HG03039 (cell line): ENCODE results near the gene C17orf113.

ENCODE experiments used
- ATAC-seq: cut with Tn5 transposase; IDR thresholded peaks from one replicate; pipeline ENCODE4 v1.9.1; 2021; ENCODE audit warnings: mild to moderate bottlenecking, moderate library complexity; ENCODE audit not compliant: unreplicated experiment

C17orf113 gene

GRCh38 chr17:42050393-42051012 lies at the start of gene C17orf113:
C17orf113 (minus strand) TSS chr17:42050601; CDS start chr17:42043376, 7,225 bp downstream.
- no peak for ATAC-seq

- no peak for ATAC-seq
Observed at GRCh38 chr17:42098730-42099399, 48.5 kb upstream of the C17orf113 start.

GRCh38 chr17:42097691-42098631 lies 47.6 kb upstream of the C17orf113 start, which contains the start of gene ZNF385C:
ZNF385C (minus strand) TSS chr17:42098473; CDS start chr17:42063056, 35,417 bp downstream.
- ATAC-seq = no peak

- no peak for ATAC-seq
Observed at GRCh38 chr17:42096360-42097111, 46.1 kb upstream of the C17orf113 start.

- ATAC-seq = no peak
Observed at GRCh38 chr17:42094375-42095069, 44.1 kb upstream of the C17orf113 start.

GRCh38 chr17:42092939-42093338 lies 42.5 kb upstream of the C17orf113 start:
- no peak for ATAC-seq

- no peak for ATAC-seq
Observed at GRCh38 chr17:42090964-42091790, 40.8 kb upstream of the C17orf113 start.

GRCh38 chr17:42088736-42089135 lies 38.3 kb upstream of the C17orf113 start:
- no peak for ATAC-seq

- ATAC-seq = no peak
Observed at GRCh38 chr17:42087736-42088705, 37.6 kb upstream of the C17orf113 start.

- no peak for ATAC-seq
Observed at GRCh38 chr17:42087042-42087701, 36.8 kb upstream of the C17orf113 start.

- no peak for ATAC-seq
Observed at GRCh38 chr17:42081516-42082129, 31.2 kb upstream of the C17orf113 start.

GRCh38 chr17:42079541-42079940 lies 29.1 kb upstream of the C17orf113 start:
- no peak for ATAC-seq

- ATAC-seq = no peak
Observed at GRCh38 chr17:42078396-42079043, 28.1 kb upstream of the C17orf113 start.

GRCh38 chr17:42077755-42078154 lies 27.4 kb upstream of the C17orf113 start:
- ATAC-seq = no peak

GRCh38 chr17:42076797-42077559 lies 26.6 kb upstream of the C17orf113 start:
- ATAC-seq = no peak

GRCh38 chr17:42075789-42076188 lies 25.4 kb upstream of the C17orf113 start:
- ATAC-seq = no peak
